IPS-15b (cell line): ENCODE data around the gene GABARAPL2.
"Not testable (repeated sequence)": the region's sequence is repeated elsewhere in the genome, so short reads cannot be mapped to it uniquely, and the experiment has no call there.

ENCODE experiments used
- H3K27me3 ChIP-seq: one replicate; pipeline ENCODE4 v1.6.1; 2013; ENCODE audit warnings: low read length; ENCODE audit not compliant: control insufficient read depth, insufficient read depth
- H3K36me3 ChIP-seq: one replicate; pipeline ENCODE4 v1.6.1; 2013; ENCODE audit warnings: low read length; ENCODE audit not compliant: control insufficient read depth, insufficient read depth
- H3K4me1 ChIP-seq: one replicate; pipeline ENCODE4 v1.6.1; 2013; ENCODE audit warnings: mild to moderate bottlenecking, low read length; ENCODE audit not compliant: control insufficient read depth, insufficient read depth
- H3K4me3 ChIP-seq: one replicate; pipeline ENCODE4 v1.5.1; 2013; ENCODE audit warnings: low read depth, low read length
- H3K9ac ChIP-seq: one replicate; pipeline ENCODE4 v1.6.1; 2013; ENCODE audit warnings: low read depth, mild to moderate bottlenecking, low read length
- H3K9me3 ChIP-seq: one replicate; pipeline ENCODE4 v1.6.1; 2013; ENCODE audit warnings: mild to moderate bottlenecking, low read length; ENCODE audit not compliant: control insufficient read depth, insufficient read depth

GABARAPL2 gene

GRCh38 chr16:75535901-75536300 is 30.3 kb upstream of the GABARAPL2 start, which contains the start of gene CHST5:
TSS of gene CHST5 (minus strand) at chr16:75536108. CDS start at chr16:75530384, 5,724 bp downstream.
- peaks cover 4% of the 10 kb centered on the region for H3K4me1 ChIP-seq
- no peak within 1 kb of the TSS for H3K9ac ChIP-seq
- H3K36me3 ChIP-seq = no peaks in the 10 kb centered on the region
- no peak within 1 kb of the TSS for H3K4me3 ChIP-seq
- H3K9me3 ChIP-seq = no peaks in the 10 kb centered on the region
- peaks cover 2% of the 10 kb centered on the region for H3K27me3 ChIP-seq

GRCh38 chr16:75537776-75538175 is 28.4 kb upstream of the GABARAPL2 start:
- Histone ChIP-seq H3K36me3 (no peaks in the 10 kb centered on the region), H3K9me3 (no peaks in the 10 kb centered on the region), H3K9ac (no peak overlapping the region), H3K27me3 (peaks cover 2% of the 10 kb centered on the region), H3K4me1 (peaks cover 4% of the 10 kb centered on the region), H3K4me3 (no peak overlapping the region)

GRCh38 chr16:75538882-75539565 is 27.2 kb upstream of the GABARAPL2 start:
- H3K27me3 ChIP-seq, H3K9me3 ChIP-seq, H3K4me3 ChIP-seq, H3K4me1 ChIP-seq, H3K9ac ChIP-seq, H3K36me3 ChIP-seq: not testable (repeated sequence)

GRCh38 chr16:75541236-75541635 is 24.9 kb upstream of the GABARAPL2 start:
- Histone ChIP-seq H3K4me1 (no peaks in the 10 kb centered on the region), H3K9ac (no peak overlapping the region), H3K27me3 (no peaks in the 10 kb centered on the region), H3K36me3 (no peaks in the 10 kb centered on the region), H3K4me3 (no peak overlapping the region), H3K9me3 (no peaks in the 10 kb centered on the region)

GRCh38 chr16:75542462-75542861 is 23.7 kb upstream of the GABARAPL2 start:
- H3K9ac ChIP-seq, H3K4me3 ChIP-seq, H3K4me1 ChIP-seq, H3K27me3 ChIP-seq, H3K36me3 ChIP-seq, H3K9me3 ChIP-seq: not testable (repeated sequence)

GRCh38 chr16:75545879-75546278 is 20.3 kb upstream of the GABARAPL2 start:
- not testable (repeated sequence) for H3K4me1 ChIP-seq, H3K9ac ChIP-seq, H3K27me3 ChIP-seq, H3K4me3 ChIP-seq, H3K9me3 ChIP-seq, H3K36me3 ChIP-seq

- H3K36me3 ChIP-seq = no peaks in the 10 kb centered on the region
- H3K4me3 ChIP-seq = no peak overlapping the region
These were observed 19.9 kb upstream of the GABARAPL2 start for GRCh38 chr16:75546293-75546692.

GRCh38 chr16:75548456-75548855 is 17.7 kb upstream of the GABARAPL2 start:
- H3K4me1 ChIP-seq, H3K27me3 ChIP-seq, H3K4me3 ChIP-seq, H3K36me3 ChIP-seq, H3K9me3 ChIP-seq, H3K9ac ChIP-seq: not testable (repeated sequence)

More at GRCh38 chr16:75546293-75546692, 19.9 kb upstream of the GABARAPL2 start:
- no peak overlapping the region for H3K9ac ChIP-seq
- no peaks in the 10 kb centered on the region for H3K27me3 ChIP-seq
- H3K4me1 ChIP-seq = no peaks in the 10 kb centered on the region
- no peaks in the 10 kb centered on the region for H3K9me3 ChIP-seq

GRCh38 chr16:75550211-75550662 is 15.9 kb upstream of the GABARAPL2 start:
- Histone ChIP-seq H3K9ac (no peak overlapping the region), H3K36me3 (no peaks in the 10 kb centered on the region), H3K27me3 (no peaks in the 10 kb centered on the region), H3K4me1 (no peaks in the 10 kb centered on the region), H3K4me3 (no peak overlapping the region), H3K9me3 (no peaks in the 10 kb centered on the region)

GRCh38 chr16:75552951-75553350 is 13.2 kb upstream of the GABARAPL2 start:
- Histone ChIP-seq H3K4me3 (no peak overlapping the region), H3K36me3 (no peaks in the 10 kb centered on the region), H3K27me3 (peaks cover 4% of the 10 kb centered on the region), H3K4me1 (no peaks in the 10 kb centered on the region), H3K9ac (no peak overlapping the region), H3K9me3 (no peaks in the 10 kb centered on the region)

GRCh38 chr16:75555213-75555706 is 10.9 kb upstream of the GABARAPL2 start:
- peaks cover 5% of the 10 kb centered on the region for H3K4me1 ChIP-seq
- no peaks in the 10 kb centered on the region for H3K36me3 ChIP-seq
- H3K4me3 ChIP-seq = peak overlapping the region; percentile 85
- H3K9me3 ChIP-seq = no peaks in the 10 kb centered on the region
- H3K9ac ChIP-seq = no peak overlapping the region
- H3K27me3 ChIP-seq = peaks cover 4% of the 10 kb centered on the region

- Histone ChIP-seq H3K9ac (no peak within 1 kb of the TSS), H3K4me3 (peak within 1 kb of the TSS; percentile 85), H3K27me3 (peaks cover 4% of the 10 kb centered on the region), H3K4me1 (peaks cover 7% of the 10 kb centered on the region), H3K9me3 (no peaks in the 10 kb centered on the region), H3K36me3 (no peaks in the 10 kb centered on the region)
These were observed 10.3 kb upstream of the GABARAPL2 start, which contains the start of gene TMEM231 for GRCh38 chr16:75555707-75556430. TSS of gene TMEM231 (minus strand) at chr16:75556252. CDS start at chr16:75556209, 43 bp downstream.
